NT2/D1 (cell line): ENCODE measurements around the gene WDR70.
A peak's percentile ranks its signal among the peaks of the same experiment; 100 is the strongest.
"Not testable (repeated sequence)": the region's sequence is repeated elsewhere in the genome, so short reads cannot be mapped to it uniquely, and the experiment has no call there.

Source experiments
- DNase-seq: peaks from one replicate; pipeline ENCODE4 v3.0.0-alpha.2; 2011; ENCODE audit warnings: low read depth, low spot score
- H3K27me3 ChIP-seq: 2 replicates; pipeline ENCODE4 v1.6.0; 2011; ENCODE audit warnings: mild to moderate bottlenecking; ENCODE audit not compliant: insufficient read length, insufficient read depth
- H3K36me3 ChIP-seq: 2 replicates; pipeline ENCODE4 v1.6.1; 2011; ENCODE audit warnings: mild to moderate bottlenecking, low read length, mixed read lengths; ENCODE audit not compliant: insufficient read depth, insufficient read length
- H3K4me1 ChIP-seq: 2 replicates; pipeline ENCODE4 v1.5.1; 2011; ENCODE audit not compliant: insufficient read depth, insufficient read length
- H3K4me3 ChIP-seq: 2 replicates; pipeline ENCODE4 v1.5.1; 2011; ENCODE audit warnings: low read depth; ENCODE audit not compliant: insufficient read length
- H3K9ac ChIP-seq: 2 replicates; pipeline ENCODE4 v1.6.0; 2011; ENCODE audit warnings: low read depth; ENCODE audit not compliant: insufficient read length
- H3K9me3 ChIP-seq: 2 replicates; pipeline ENCODE4 v1.5.1; 2011; ENCODE audit warnings: mild to moderate bottlenecking, low read length; ENCODE audit not compliant: insufficient read depth
- SUZ12 ChIP-seq: IDR thresholded peaks from 2 replicates; pipeline ENCODE4 v1.6.1; 2011; ENCODE audit not compliant: insufficient read length, insufficient read depth; ENCODE audit errors: extremely low read depth
- YY1 ChIP-seq: IDR thresholded peaks from 2 replicates; pipeline ENCODE4 v1.6.1; 2011; ENCODE audit not compliant: insufficient read length, insufficient read depth
- ZNF274 ChIP-seq: IDR thresholded peaks from 2 replicates; pipeline ENCODE4 v1.6.1; 2011; ENCODE audit warnings: mild to moderate bottlenecking, low read depth, low read length

Gene WDR70

GRCh38 chr5:37665889-37666288, 286.8 kb downstream of the WDR70 start:
- DNase-seq = no peak
- no peaks in the 10 kb centered on the region for H3K36me3 ChIP-seq
- H3K27me3 ChIP-seq = no peaks in the 10 kb centered on the region
- no peaks in the 10 kb centered on the region for H3K4me1 ChIP-seq
- no peaks in the 10 kb centered on the region for H3K9me3 ChIP-seq
- no peak for TF ChIP-seq YY1
- no peak for TF ChIP-seq SUZ12
- no peak for TF ChIP-seq ZNF274
- H3K4me3 ChIP-seq = no peak overlapping the region
- H3K9ac ChIP-seq = no peak overlapping the region

GRCh38 chr5:37667430-37667829, 288.3 kb downstream of the WDR70 start:
- no peaks in the 10 kb centered on the region for H3K36me3 ChIP-seq
- no peaks in the 10 kb centered on the region for H3K27me3 ChIP-seq
- no peaks in the 10 kb centered on the region for H3K4me1 ChIP-seq
- H3K9me3 ChIP-seq = no peaks in the 10 kb centered on the region
- TF ChIP-seq ZNF274 (no peak), YY1 (no peak), SUZ12 (no peak)
- H3K9ac ChIP-seq = no peak overlapping the region
- DNase-seq = no peak
- H3K4me3 ChIP-seq = no peak overlapping the region

- Histone ChIP-seq H3K36me3 (no peaks in the 10 kb centered on the region), H3K27me3 (no peaks in the 10 kb centered on the region), H3K4me1 (no peaks in the 10 kb centered on the region), H3K9me3 (no peaks in the 10 kb centered on the region), H3K9ac (no peak overlapping the region), H3K4me3 (no peak overlapping the region)
- TF ChIP-seq ZNF274 (no peak), SUZ12 (no peak), YY1 (no peak)
- DNase-seq = no peak
Observed at GRCh38 chr5:37667846-37668245, 288.7 kb downstream of the WDR70 start.

GRCh38 chr5:37668524-37669047, 289.5 kb downstream of the WDR70 start:
- TF ChIP-seq ZNF274 (no peak), SUZ12 (no peak), YY1 (no peak)
- H3K27me3 ChIP-seq = no peaks in the 10 kb centered on the region
- no peak overlapping the region for H3K4me3 ChIP-seq
- no peaks in the 10 kb centered on the region for H3K4me1 ChIP-seq
- H3K36me3 ChIP-seq = no peaks in the 10 kb centered on the region
- DNase-seq = peak; percentile 23
- no peak overlapping the region for H3K9ac ChIP-seq
- no peaks in the 10 kb centered on the region for H3K9me3 ChIP-seq

- H3K4me3 ChIP-seq, H3K9ac ChIP-seq: not testable (repeated sequence)
Observed at GRCh38 chr5:37672118-37672588, 293.0 kb downstream of the WDR70 start.

GRCh38 chr5:37674361-37674760, 295.2 kb downstream of the WDR70 start:
- H3K27me3 ChIP-seq, H3K36me3 ChIP-seq, H3K9me3 ChIP-seq, H3K9ac ChIP-seq, H3K4me3 ChIP-seq, H3K4me1 ChIP-seq, DNase-seq: not testable (repeated sequence)

More at GRCh38 chr5:37672118-37672588, 293.0 kb downstream of the WDR70 start:
- not testable (repeated sequence) for H3K27me3 ChIP-seq, H3K9me3 ChIP-seq, DNase-seq, H3K4me1 ChIP-seq, H3K36me3 ChIP-seq

GRCh38 chr5:37679326-37679725, 300.2 kb downstream of the WDR70 start:
- H3K36me3 ChIP-seq, H3K4me1 ChIP-seq, DNase-seq, H3K4me3 ChIP-seq, H3K27me3 ChIP-seq, H3K9me3 ChIP-seq, H3K9ac ChIP-seq: not testable (repeated sequence)

- not testable (repeated sequence) for H3K4me3 ChIP-seq, H3K4me1 ChIP-seq, H3K9ac ChIP-seq, H3K36me3 ChIP-seq, H3K9me3 ChIP-seq, DNase-seq, H3K27me3 ChIP-seq
Observed at GRCh38 chr5:37679903-37680302, 300.8 kb downstream of the WDR70 start.
